Stimulated activated CD4-positive, alpha-beta T cell treated with anti-CD3 and anti-CD28 coated beads, Interleukin-1b, Interleukin-23, amount 100 ng/mL, for 1 hour (primary cell): ENCODE measurements around the gene PI4KA.
"Not testable (repeated sequence)": the region's sequence is repeated elsewhere in the genome, so short reads cannot be mapped to it uniquely, and the experiment has no call there.

Experiments used
- DNase-seq, 2 donors: peaks; one replicate each; pipeline ENCODE4 v3.0.0-alpha.2; 2020; ENCODE audit warnings: low read depth in 2 of 2

PI4KA gene

GRCh38 chr22:20749453-20749852, 109.2 kb downstream of the PI4KA start:
- no peak for DNase-seq

- no peak for DNase-seq
These were observed 109.7 kb downstream of the PI4KA start for GRCh38 chr22:20748731-20749428.

- no peak for DNase-seq
These were observed 110.5 kb downstream of the PI4KA start for GRCh38 chr22:20748082-20748481.

GRCh38 chr22:20747223-20747622, 111.4 kb downstream of the PI4KA start:
- DNase-seq = no peak

GRCh38 chr22:20746431-20747189, 112.0 kb downstream of the PI4KA start:
- DNase-seq = no peak

- DNase-seq = no peak
These were observed 113.5 kb downstream of the PI4KA start for GRCh38 chr22:20745119-20745518.

- DNase-seq = no peak
These were observed 114.2 kb downstream of the PI4KA start for GRCh38 chr22:20744456-20744855.

- DNase-seq = no peak
These were observed 115.8 kb downstream of the PI4KA start for GRCh38 chr22:20742764-20743163.

- DNase-seq = peak in 1 of 2 donors; percentile 15
These were observed 116.7 kb downstream of the PI4KA start for GRCh38 chr22:20741634-20742581.

GRCh38 chr22:20741008-20741633, 117.5 kb downstream of the PI4KA start:
- no peak for DNase-seq

GRCh38 chr22:20740222-20740951, 118.2 kb downstream of the PI4KA start:
- DNase-seq = no peak

- no peak for DNase-seq
These were observed 120.1 kb downstream of the PI4KA start for GRCh38 chr22:20738394-20739089.

GRCh38 chr22:20736891-20737290, 121.7 kb downstream of the PI4KA start:
- not testable (repeated sequence) for DNase-seq

- not testable (repeated sequence) for DNase-seq
These were observed 123.1 kb downstream of the PI4KA start for GRCh38 chr22:20735356-20736162.

GRCh38 chr22:20732431-20732830, 126.2 kb downstream of the PI4KA start:
- not testable (repeated sequence) for DNase-seq

GRCh38 chr22:20729194-20729593, 129.4 kb downstream of the PI4KA start:
- DNase-seq = no peak

GRCh38 chr22:20728523-20729190, 130.0 kb downstream of the PI4KA start:
- DNase-seq = no peak

- DNase-seq = no peak
These were observed 131.2 kb downstream of the PI4KA start for GRCh38 chr22:20727118-20728015.
